CD4-positive, alpha-beta T cell treated with Interleukin-12 subunit alpha and Interleukin-12 subunit beta, for 1 hour (primary cell): Measurements from ENCODE around the gene STIM2.
"Not testable (repeated sequence)": the region's sequence is repeated elsewhere in the genome, so short reads cannot be mapped to it uniquely, and the experiment has no call there.

Source experiments
- DNase-seq: peaks from one replicate; pipeline ENCODE4 v3.0.0-alpha.2; 2020

STIM2 gene

DNA sequence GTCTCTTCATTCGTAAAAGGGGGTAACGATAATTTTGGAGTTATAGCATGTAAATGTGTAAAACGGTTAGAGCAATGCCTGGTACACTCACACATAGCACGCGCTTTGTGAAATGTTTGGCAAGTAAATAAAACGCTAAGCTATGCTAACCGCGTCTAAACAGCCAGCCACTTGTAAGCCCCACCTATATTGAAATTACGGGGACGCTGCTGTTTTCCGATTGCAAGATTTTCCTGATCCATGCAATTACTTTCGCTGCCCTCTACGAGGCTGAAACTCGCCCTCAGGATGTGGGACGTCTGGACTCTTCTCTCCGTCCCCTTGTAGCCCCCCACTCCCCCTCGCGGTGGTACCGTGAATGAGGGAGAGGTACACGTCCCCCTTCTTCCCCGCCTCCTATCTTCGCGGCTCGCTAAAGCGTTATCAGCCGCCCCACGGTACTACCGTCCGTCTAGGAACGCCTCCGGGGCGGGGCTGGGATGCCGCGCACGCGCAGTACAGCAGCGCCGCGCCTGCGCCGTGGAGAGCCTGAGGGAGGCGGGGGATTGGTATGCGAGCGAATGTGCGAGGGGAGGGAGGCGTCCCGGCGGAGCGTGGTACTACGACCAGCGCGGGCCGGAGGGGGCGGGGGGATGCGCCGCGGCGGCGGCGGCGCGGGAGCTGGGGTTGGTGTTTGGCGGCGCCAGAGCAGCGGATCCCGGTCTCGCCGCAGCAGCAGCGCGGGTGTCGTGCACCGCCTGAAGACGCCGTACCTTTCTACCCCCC, at the start of gene STIM2:
Gene STIM2, plus strand, starts transcription at position 685 of the 765 bp plus-strand sequence.
- peak; percentile 99 for DNase-seq

DNA sequence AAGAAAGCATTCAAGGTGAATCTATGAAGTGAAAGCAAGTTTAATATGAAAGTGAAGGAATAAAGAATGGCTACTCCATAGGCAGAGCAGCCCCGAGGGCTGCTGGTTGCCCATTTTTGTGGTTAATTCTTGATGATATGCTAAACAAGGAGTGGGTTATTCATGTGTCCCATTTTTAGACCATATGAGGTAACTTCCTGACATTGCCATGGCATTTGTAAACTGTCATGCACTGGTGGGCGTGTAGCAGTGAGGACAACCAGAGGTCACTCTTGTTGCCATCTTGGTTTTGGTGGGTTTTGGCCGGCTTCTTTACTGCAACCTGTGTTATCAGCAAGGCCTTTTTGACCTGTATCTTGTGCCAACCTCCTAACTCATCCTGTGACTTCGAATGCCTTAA, 49.1 kb upstream of the STIM2 start:
- not testable (repeated sequence) for DNase-seq

- peak; percentile 7 for DNase-seq
These were observed 48.5 kb upstream of the STIM2 start for GRCh38 chr4:26812049-26812714.

DNA sequence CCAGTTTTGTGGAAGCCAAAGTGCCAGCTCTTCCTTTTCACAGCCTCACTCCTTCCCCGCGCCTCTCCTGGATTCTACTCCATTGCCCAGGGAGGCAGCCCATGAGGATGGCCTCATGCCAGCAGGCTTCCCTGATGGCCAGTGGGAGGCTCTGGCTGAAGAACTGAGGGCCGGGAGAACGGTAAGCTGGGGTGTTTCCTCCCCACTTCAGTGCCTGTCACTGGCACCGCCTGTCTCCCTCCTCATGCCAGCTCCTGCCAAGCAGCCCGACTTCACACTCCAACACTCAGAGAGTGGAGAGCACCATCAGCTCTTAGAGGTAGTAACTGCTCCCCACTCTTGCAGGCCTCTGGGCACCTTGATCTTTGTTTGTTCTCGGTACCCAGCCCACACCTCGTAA, 46.9 kb upstream of the STIM2 start:
- DNase-seq, result no peak

DNA sequence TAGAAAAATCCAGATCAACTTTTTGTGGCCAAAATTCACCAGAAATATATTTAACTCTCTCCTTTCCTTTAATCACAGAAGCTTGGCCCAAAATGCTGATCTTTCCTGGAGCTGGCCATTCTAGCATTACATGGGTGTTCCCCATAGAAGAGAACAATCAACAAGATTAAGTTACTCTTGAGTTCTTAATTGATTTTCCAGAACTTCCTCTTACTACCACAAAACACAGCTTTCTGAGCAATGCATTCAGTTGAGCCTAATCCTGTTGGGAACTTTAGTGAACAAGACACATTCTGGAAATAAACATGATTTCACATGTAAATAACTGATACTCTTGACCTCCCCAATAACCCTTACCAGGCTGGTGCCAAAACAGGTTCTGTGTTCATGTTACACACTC, 45.4 kb upstream of the STIM2 start:
- no peak for DNase-seq

GRCh38 chr4:26815706-26816105, 44.9 kb upstream of the STIM2 start:
- DNase-seq, result no peak

DNA sequence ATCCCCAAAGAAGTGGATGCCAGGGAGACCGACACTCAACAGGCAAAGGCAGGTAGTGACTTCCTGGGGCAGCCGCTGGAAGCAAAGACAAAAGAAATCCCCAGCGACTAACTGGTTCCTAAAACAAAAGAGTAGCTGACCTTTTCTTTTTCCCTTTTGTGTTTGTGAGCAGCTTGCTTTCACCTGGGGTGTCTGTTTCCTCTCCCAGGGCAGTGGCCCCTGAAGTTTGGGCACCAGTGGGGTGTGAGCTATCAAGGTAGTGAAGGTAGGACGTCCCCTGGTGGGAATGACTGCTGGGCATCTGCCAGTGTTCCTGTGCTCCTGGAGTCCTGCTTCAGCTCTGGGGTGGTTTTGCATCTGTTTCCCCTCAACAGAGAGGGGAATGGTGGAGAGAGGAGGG, 41.6 kb upstream of the STIM2 start:
- no peak for DNase-seq

- DNase-seq, result no peak
These were observed 41.1 kb upstream of the STIM2 start for GRCh38 chr4:26819478-26820095.

GRCh38 chr4:26820346-26820745, 40.3 kb upstream of the STIM2 start:
- no peak for DNase-seq

DNA sequence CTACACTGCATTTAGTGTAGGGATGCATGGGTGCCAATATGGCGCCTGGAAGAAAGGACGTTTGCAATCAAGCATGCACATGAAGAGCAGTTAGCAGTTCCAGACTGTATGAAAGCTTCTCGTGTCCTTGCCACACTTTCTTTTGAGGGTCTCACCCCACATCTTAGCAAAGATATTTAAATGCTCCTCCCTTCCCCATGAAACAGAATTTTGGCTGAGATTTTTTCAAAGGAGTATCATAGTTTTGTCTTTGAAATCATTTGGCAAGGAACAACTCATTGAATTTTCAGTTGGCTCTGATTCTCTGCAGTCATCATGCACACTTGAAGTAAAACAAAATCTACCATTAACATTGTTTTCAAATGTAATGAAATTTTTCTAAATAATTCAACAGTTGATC, 39.6 kb upstream of the STIM2 start:
- no peak for DNase-seq

DNA sequence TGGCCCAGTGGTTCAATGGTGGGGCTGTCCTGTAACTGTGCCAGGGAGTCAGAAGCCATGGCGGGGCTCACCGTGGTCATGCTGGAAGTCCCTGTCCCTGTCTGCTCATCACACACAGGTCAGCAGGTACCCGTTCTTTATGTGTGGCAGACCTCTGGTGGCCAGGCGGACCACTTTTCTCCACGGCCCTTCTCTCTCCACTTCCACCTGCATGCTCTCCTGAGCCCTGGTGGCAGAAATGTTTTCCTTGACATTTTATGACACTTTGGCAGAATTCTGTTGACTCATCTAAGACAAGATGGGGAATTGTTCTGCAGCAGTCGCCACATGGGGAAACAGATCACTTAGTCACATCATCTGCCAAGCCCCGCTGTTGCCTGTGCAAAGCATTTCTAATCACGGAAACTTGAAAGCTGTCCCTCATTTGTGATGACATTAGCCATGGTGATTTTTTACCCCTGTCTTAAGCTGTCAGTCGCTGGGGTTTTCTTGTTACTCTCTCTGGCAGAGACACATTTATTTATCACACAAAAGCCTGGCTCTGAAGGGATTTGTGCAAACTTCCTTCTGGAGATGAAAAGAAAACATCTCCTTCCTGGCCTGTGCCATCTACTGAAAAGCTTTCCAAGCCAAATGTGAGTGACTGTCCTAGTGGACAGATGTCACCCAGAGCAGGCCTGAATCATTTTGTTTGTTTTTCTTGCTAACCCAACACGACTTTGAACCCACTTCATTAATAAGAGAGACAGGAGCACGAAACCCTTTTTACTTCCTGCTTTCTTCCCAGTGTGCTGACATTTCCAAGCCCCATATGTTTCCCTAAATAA, 38.8 kb upstream of the STIM2 start:
- DNase-seq, result no peak

DNA sequence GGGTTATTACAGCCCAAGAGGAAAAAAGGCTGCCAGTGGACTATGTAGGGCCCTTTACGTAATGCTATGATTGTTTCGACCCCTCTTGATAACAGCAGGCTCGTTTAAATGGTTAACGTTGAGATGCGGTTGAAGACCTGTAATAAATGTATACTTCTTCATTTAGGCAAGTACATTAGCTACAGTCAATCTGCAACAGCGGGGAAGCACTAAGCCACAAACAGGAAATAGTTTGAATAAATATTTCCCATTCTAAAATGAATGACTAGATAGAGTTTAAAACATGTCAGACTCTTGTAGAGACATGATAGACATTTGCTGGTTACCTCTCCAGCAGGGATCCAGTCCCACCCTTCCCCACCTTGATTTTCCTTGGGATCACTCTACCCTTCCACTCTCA, 38.1 kb upstream of the STIM2 start:
- DNase-seq, result peak; percentile 33

GRCh38 chr4:26822974-26823373, 37.7 kb upstream of the STIM2 start:
- DNase-seq, result not testable (repeated sequence)

- DNase-seq, result no peak
These were observed 37.1 kb upstream of the STIM2 start for GRCh38 chr4:26823583-26823982.

DNA sequence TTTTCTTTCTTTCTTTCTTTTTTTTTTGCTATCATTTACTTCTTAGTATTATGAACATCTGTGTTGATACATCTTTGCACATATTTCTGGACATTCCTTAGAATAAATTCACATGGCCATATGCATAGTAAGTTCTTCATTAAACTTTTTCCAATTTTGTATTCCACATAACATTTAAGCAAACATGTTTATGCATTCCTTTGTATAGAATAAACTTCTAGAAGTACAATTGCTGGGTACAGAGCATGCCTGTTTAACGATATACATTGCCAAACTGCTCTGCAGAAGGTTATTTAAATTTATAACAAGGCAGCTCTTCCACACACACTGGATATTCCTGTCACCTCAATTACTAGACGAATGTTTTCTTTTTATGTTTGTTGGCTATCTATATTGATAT, 36.0 kb upstream of the STIM2 start:
- no peak for DNase-seq

DNA sequence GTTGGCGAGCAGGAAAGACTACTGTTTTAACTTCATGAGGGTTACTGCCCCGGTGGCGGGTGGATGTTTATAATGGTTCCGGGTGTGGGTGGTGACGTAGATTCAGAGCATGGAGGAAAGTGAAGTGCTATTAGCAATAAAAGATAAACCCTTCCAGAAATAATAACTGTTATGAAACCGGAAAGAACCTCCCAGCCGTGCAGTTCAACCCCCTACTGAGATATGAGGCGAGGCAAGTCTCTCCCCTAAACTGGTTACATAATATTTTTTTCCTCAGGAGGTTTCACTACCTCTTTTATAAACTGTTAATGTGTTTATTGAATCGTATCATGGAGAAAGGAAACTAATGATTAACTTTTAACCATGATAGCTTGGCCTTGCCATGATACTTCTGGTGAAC, 33.9 kb upstream of the STIM2 start:
- no peak for DNase-seq

- DNase-seq, result not testable (repeated sequence)
These were observed 33.3 kb upstream of the STIM2 start for GRCh38 chr4:26827336-26827735.

DNA sequence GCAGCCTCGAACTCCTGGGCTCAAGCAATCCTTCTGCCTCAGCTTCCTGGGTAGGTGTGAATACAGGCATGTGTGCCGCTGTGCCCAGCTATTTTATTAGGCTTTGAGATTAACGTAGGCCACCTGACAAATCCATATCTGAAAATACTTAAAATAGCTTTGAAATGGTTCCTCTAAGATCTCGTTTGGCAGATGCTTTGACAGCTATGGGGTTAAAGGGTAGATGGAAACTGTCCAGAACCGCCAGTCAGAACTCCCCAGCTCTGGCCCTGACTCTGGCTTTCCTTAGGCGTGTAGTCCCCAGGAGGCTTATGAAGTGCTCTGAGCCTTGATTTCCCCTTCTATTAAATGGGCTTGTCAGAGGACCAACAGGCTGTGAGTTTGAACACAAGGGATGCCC, 32.8 kb upstream of the STIM2 start:
- no peak for DNase-seq

GRCh38 chr4:26829018-26829417, 31.6 kb upstream of the STIM2 start:
- no peak for DNase-seq

GRCh38 chr4:26830033-26830432, 30.6 kb upstream of the STIM2 start:
- DNase-seq, result no peak

DNA sequence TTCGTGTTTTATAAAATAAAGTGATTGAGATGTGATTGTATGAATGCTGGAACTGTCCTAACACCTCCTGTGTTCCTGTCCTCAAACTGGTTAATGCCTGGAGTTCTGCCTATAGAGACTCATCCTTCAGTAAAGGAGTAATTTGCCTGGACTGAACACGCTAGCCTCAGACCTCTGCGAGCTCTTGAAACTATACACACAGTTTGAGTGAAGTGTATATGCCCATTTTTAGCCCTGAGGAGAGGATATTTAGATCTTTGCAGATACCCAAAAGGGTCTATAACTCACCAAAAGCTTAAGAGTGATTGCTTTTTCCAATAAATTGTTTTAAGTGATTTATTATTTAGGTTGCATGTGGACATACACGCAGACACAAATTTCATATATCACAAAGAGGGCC, 29.9 kb upstream of the STIM2 start:
- no peak for DNase-seq

- DNase-seq, result no peak
These were observed 24.1 kb upstream of the STIM2 start for GRCh38 chr4:26836539-26836938.
